H9 (cell line): ENCODE measurements around the gene ABCB8. TPM values are rescaled to one million over a fixed set of nuclear protein-coding genes. Genes with fewer than 3 reads are reported as not detected.

Experiments used
- DNase-seq: peaks from one replicate; pipeline ENCODE4 v3.0.0-alpha.2; 2017
- H2AFZ ChIP-seq: one replicate; pipeline ENCODE4 v1.6.1; 2013; ENCODE audit warnings: mild to moderate bottlenecking, low read length, control low read depth, moderate library complexity
- H2AK5ac ChIP-seq: 2 replicates; pipeline ENCODE4 v1.6.1; 2013; ENCODE audit warnings: low read length, control low read depth, mixed read lengths; ENCODE audit not compliant: insufficient read length
- H2BK120ac ChIP-seq: one replicate; pipeline ENCODE4 v1.6.1; 2013; ENCODE audit warnings: low read depth, mild to moderate bottlenecking, low read length, control low read depth, inconsistent platforms; ENCODE audit not compliant: poor library complexity, severe bottlenecking
- H2BK12ac ChIP-seq: 2 replicates; pipeline ENCODE4 v1.6.1; 2013; ENCODE audit warnings: low read length, control low read depth, mixed read lengths, low read depth; ENCODE audit not compliant: insufficient read length
- H2BK15ac ChIP-seq: 2 replicates; pipeline ENCODE4 v1.6.1; 2013; ENCODE audit warnings: low read depth, low read length, control low read depth
- H2BK20ac ChIP-seq: one replicate; pipeline ENCODE4 v1.6.1; 2013; ENCODE audit warnings: low read depth, mild to moderate bottlenecking, low read length, control low read depth, inconsistent platforms; ENCODE audit not compliant: poor library complexity, severe bottlenecking
- H2BK5ac ChIP-seq: 2 replicates; pipeline ENCODE4 v1.6.1; 2013; ENCODE audit warnings: low read length, control low read depth, mixed read lengths; ENCODE audit not compliant: insufficient read length
- H3K14ac ChIP-seq: 2 replicates; pipeline ENCODE4 v1.6.1; 2013; ENCODE audit warnings: low read length, control low read depth; ENCODE audit not compliant: insufficient read depth
- H3K18ac ChIP-seq: 2 replicates; pipeline ENCODE4 v1.6.1; 2013; ENCODE audit warnings: low read depth, mild to moderate bottlenecking, mixed read lengths, low read length, control low read depth; ENCODE audit not compliant: insufficient read length
- H3K23ac ChIP-seq: 2 replicates; pipeline ENCODE4 v1.6.1; 2013; ENCODE audit warnings: low read length, control low read depth, mixed read lengths, low read depth; ENCODE audit not compliant: insufficient read length
- H3K23me2 ChIP-seq: 2 replicates; pipeline ENCODE4 v1.6.1; 2013; ENCODE audit warnings: low read depth, mild to moderate bottlenecking, mixed read lengths, low read length, control low read depth; ENCODE audit not compliant: insufficient read length, poor library complexity, severe bottlenecking
- H3K27ac ChIP-seq: 2 replicates; pipeline ENCODE4 v1.5.1; 2013; ENCODE audit warnings: low read length, control low read depth, mixed read lengths, low read depth; ENCODE audit not compliant: insufficient read length
- H3K27me3 ChIP-seq: 2 replicates; pipeline ENCODE4 v1.6.1; 2013; ENCODE audit warnings: low read length, control low read depth, inconsistent platforms; ENCODE audit not compliant: insufficient read depth
- H3K4ac ChIP-seq: 2 replicates; pipeline ENCODE4 v1.6.1; 2013; ENCODE audit warnings: low read depth, mild to moderate bottlenecking, control low read depth, inconsistent platforms, low read length, moderate library complexity
- H3K4me1 ChIP-seq: 2 replicates; pipeline ENCODE4 v1.6.1; 2013; ENCODE audit warnings: low read length, control low read depth, inconsistent platforms; ENCODE audit not compliant: insufficient read depth
- H3K4me2 ChIP-seq: 2 replicates; pipeline ENCODE4 v1.6.1; 2013; ENCODE audit warnings: low read length, control low read depth, mixed read lengths; ENCODE audit not compliant: insufficient read length, insufficient read depth
- H3K56ac ChIP-seq: 2 replicates; pipeline ENCODE4 v1.6.1; 2013; ENCODE audit warnings: low read depth, mild to moderate bottlenecking, mixed read lengths, low read length, control low read depth; ENCODE audit not compliant: insufficient read length
- H3K79me1 ChIP-seq: 2 replicates; pipeline ENCODE4 v1.6.1; 2013; ENCODE audit warnings: low read depth, mild to moderate bottlenecking, moderate library complexity, low read length, control low read depth, inconsistent platforms; ENCODE audit not compliant: insufficient read depth, poor library complexity, severe bottlenecking
- H3K79me2 ChIP-seq: 2 replicates; pipeline ENCODE4 v1.6.1; 2013; ENCODE audit warnings: low read length, control low read depth, inconsistent platforms; ENCODE audit not compliant: insufficient read depth
- H3K9ac ChIP-seq: 2 replicates; pipeline ENCODE4 v1.6.1; 2013; ENCODE audit warnings: low read length, control low read depth, mixed read lengths; ENCODE audit not compliant: insufficient read length; ENCODE audit errors: extremely low read depth
- H3K9me3 ChIP-seq: one replicate; pipeline ENCODE4 v1.6.1; 2013; ENCODE audit warnings: low read depth, low read length, inconsistent platforms; ENCODE audit not compliant: control insufficient read depth
- H3T11ph ChIP-seq: one replicate; pipeline ENCODE4 v1.6.1; 2013; ENCODE audit warnings: mild to moderate bottlenecking, low read length, control low read depth, inconsistent platforms
- H4K20me1 ChIP-seq: one replicate; pipeline ENCODE4 v1.6.1; 2013; ENCODE audit not compliant: control insufficient read depth, insufficient read length, insufficient read depth
- H4K5ac ChIP-seq: 2 replicates; pipeline ENCODE4 v1.6.1; 2013; ENCODE audit warnings: low read depth, mild to moderate bottlenecking, mixed read lengths, low read length, control low read depth; ENCODE audit not compliant: insufficient read length
- H4K8ac ChIP-seq: replicated peaks from 2 replicates; pipeline ENCODE4 v1.6.1; 2013; ENCODE audit warnings: low read length, control low read depth, mixed read lengths, low read depth; ENCODE audit not compliant: insufficient read length
- H4K91ac ChIP-seq: 2 replicates; pipeline ENCODE4 v1.6.1; 2013; ENCODE audit warnings: low read depth, mild to moderate bottlenecking, moderate library complexity, mixed read lengths, low read length, control low read depth; ENCODE audit not compliant: insufficient read length
- H3K27ac Mint-ChIP-seq, 3 experiments: 2 replicates in 2 of 3; 3 replicates in 1 of 3; pipeline ENCODE4 v1.8.0; 2020 to 2021; ENCODE audit warnings: mixed read lengths in 3 of 3, mild to moderate bottlenecking in 1 of 3, moderate library complexity in 1 of 3
- H3K27me3 Mint-ChIP-seq: 2 replicates; pipeline ENCODE4 v1.8.0; 2021; ENCODE audit warnings: low read depth, mild to moderate bottlenecking, moderate library complexity, mixed read lengths
- H3K36me3 Mint-ChIP-seq, 3 experiments: 2 replicates in 2 of 3; 3 replicates in 1 of 3; pipeline ENCODE4 v1.8.0; 2020 to 2021; ENCODE audit warnings: low read depth in 3 of 3, mixed read lengths in 3 of 3; ENCODE audit not compliant: insufficient read depth in 1 of 3
- H3K4me1 Mint-ChIP-seq, 2 experiments: 2 replicates each; pipeline ENCODE4 v1.8.0; 2020; ENCODE audit warnings: mixed read lengths in 2 of 2
- H3K4me3 Mint-ChIP-seq, 2 experiments: 2 replicates in 1 of 2; 3 replicates in 1 of 2; pipeline ENCODE4 v1.8.0; 2020 to 2021; ENCODE audit warnings: mild to moderate bottlenecking in 2 of 2, mixed read lengths in 2 of 2, moderate library complexity in 1 of 2
- H3K9me3 Mint-ChIP-seq, 2 experiments: 2 replicates in 1 of 2; 3 replicates in 1 of 2; pipeline ENCODE4 v1.8.0; 2020; ENCODE audit warnings: mild to moderate bottlenecking in 2 of 2, mixed read lengths in 2 of 2, moderate library complexity in 1 of 2
- CTCF ChIP-seq: fragments of 200-600 bp; sonication (generic); conservative IDR thresholded peaks from 3 replicates; pipeline ENCODE4 v1.8.0; 2021; ENCODE audit warnings: antibody characterized with exemption, mild to moderate bottlenecking
- WGBS: extraction: QIAGEN DNeasy Blood & Tissue Kit; methylation state at CpG from one replicate; pipeline ENCODE4 v1.1.7; 2013; ENCODE audit warnings: missing lambda C conversion rate, low lambda C conversion rate, mixed read lengths; ENCODE audit not compliant: insufficient read length; ENCODE audit errors: extremely low coverage; 5-methylcytosine and 5-hydroxymethylcytosine counted together
- total RNA-seq: library from RNA; stranded (reverse); gene quantifications from 2 replicates; pipeline ENCODE4 v1.2.1, GENCODE V29; 2021

The ABCB8 gene
- total RNA-seq, 1 experiment from 2014 or later = 22.1 TPM

- Histone ChIP-seq H3K4me2 (no peak overlapping the region), H2BK15ac (no peak overlapping the region), H2BK12ac (no peak overlapping the region), H3K23ac (no peak overlapping the region), H3K27me3 (peaks cover 7% of the 10 kb centered on the region; the same call in 1 of the 2 replicates), H2AFZ (no peak overlapping the region), H2AK5ac (no peak overlapping the region), H3T11ph (no peak overlapping the region), H4K91ac (no peak overlapping the region), H4K5ac (no peak overlapping the region), H2BK120ac (no peak overlapping the region), H3K4me1 (peaks cover 2% of the 10 kb centered on the region; the same call in 1 of the 2 replicates), H3K79me1 (no peaks in the 10 kb centered on the region), H3K79me2 (no peaks in the 10 kb centered on the region), H3K4ac (no peak overlapping the region), H4K8ac (no peak overlapping the region), H2BK5ac (no peak overlapping the region), H3K9ac (no peak overlapping the region), H3K56ac (no peak overlapping the region), H3K14ac (no peak overlapping the region), H4K20me1 (no peaks in the 10 kb centered on the region), H3K27ac (no peak overlapping the region), H3K9me3 (no peaks in the 10 kb centered on the region), H3K18ac (no peak overlapping the region), H2BK20ac (no peak overlapping the region), H3K23me2 (peaks cover 16% of the 10 kb centered on the region)
- peaks cover 35 to 46% of the 10 kb centered on the region in 2 experiments for H3K4me1 Mint-ChIP-seq
- no peaks in the 10 kb centered on the region; a peak in 2 of 5 replicates for H3K9me3 Mint-ChIP-seq
- TF ChIP-seq CTCF = peak; percentile 46; the same call in 2 of the 3 replicates
- H3K27ac Mint-ChIP-seq = no peak overlapping the region
- peak; percentile 61 for DNase-seq
- H3K4me3 Mint-ChIP-seq = peak overlapping the region; percentile 27 to 61; a peak in 2 of 5 replicates
- peaks cover 81% of the 10 kb centered on the region for H3K27me3 Mint-ChIP-seq
- WGBS = no CpG with 5 or more reads among the region's 2 CpGs
- H3K36me3 Mint-ChIP-seq = no peaks in the 10 kb centered on the region; a peak in 1 of 7 replicates
Observed at GRCh38 chr7:150980663-150981062, 47.6 kb upstream of the ABCB8 start.
